Stimulated activated naive CD4-positive, alpha-beta T cell (primary cell): ENCODE data around the gene XPO1.

Experiments
- DNase-seq, 6 experiments: peaks; one replicate each; lab custom pipeline; 2025; lab: John Stamatoyannopoulos, UW

XPO1 gene

GRCh38 chr2:61431345-61431744, 106.8 kb downstream of the XPO1 start:
- DNase-seq, result no peak
